Right forelimb (tissue), 1 donor: ENCODE measurements around the gene ZNF385A.

Source experiments
- DNase-seq: peaks from one replicate; pipeline ENCODE4 v3.0.0-alpha.2; 2018

The ZNF385A gene

GRCh38 chr12:54384591-54385041 is at the start of gene ZNF385A:
Gene ZNF385A (minus strand): TSS chr12:54384733. CDS start chr12:54384514, 219 bp downstream.
- no peak for DNase-seq

GRCh38 chr12:54432815-54433164 is 48.3 kb upstream of the ZNF385A start:
- DNase-seq, result no peak

- DNase-seq, result peak; percentile 69
Measured at GRCh38 chr12:54431911-54432814, 47.6 kb upstream of the ZNF385A start.

GRCh38 chr12:54430471-54431069 is 46.0 kb upstream of the ZNF385A start:
- DNase-seq, result no peak

GRCh38 chr12:54429014-54429471 is 44.5 kb upstream of the ZNF385A start:
- DNase-seq, result no peak

GRCh38 chr12:54428050-54429013 is 43.8 kb upstream of the ZNF385A start:
- peak; percentile 57 for DNase-seq

- DNase-seq, result no peak
Measured at GRCh38 chr12:54427106-54427505, 42.6 kb upstream of the ZNF385A start.

- no peak for DNase-seq
Measured at GRCh38 chr12:54426690-54427089, 42.2 kb upstream of the ZNF385A start.

GRCh38 chr12:54425702-54426101 is 41.2 kb upstream of the ZNF385A start:
- no peak for DNase-seq

- no peak for DNase-seq
Measured at GRCh38 chr12:54424224-54424623, 39.7 kb upstream of the ZNF385A start.

GRCh38 chr12:54423816-54424150 is 39.2 kb upstream of the ZNF385A start:
- no peak for DNase-seq

GRCh38 chr12:54421879-54422250 is 37.3 kb upstream of the ZNF385A start:
- no peak for DNase-seq

GRCh38 chr12:54421175-54421878 is 36.8 kb upstream of the ZNF385A start:
- no peak for DNase-seq

- DNase-seq, result no peak
Measured at GRCh38 chr12:54420766-54421144, 36.2 kb upstream of the ZNF385A start.

- DNase-seq, result peak; percentile 82
Measured at GRCh38 chr12:54419088-54419887, 34.8 kb upstream of the ZNF385A start, which contains the start of gene ITGA5. Gene ITGA5 (minus strand): TSS chr12:54419266. CDS start chr12:54419198, 68 bp downstream.

- DNase-seq, result no peak
Measured at GRCh38 chr12:54418441-54419087, 34.0 kb upstream of the ZNF385A start.

GRCh38 chr12:54417712-54418440 is 33.3 kb upstream of the ZNF385A start:
- DNase-seq, result no peak

GRCh38 chr12:54416687-54417603 is 32.4 kb upstream of the ZNF385A start:
- no peak for DNase-seq
